Smooth muscle cell (in vitro differentiated cells): ENCODE measurements around the gene TCFL5. TPM values are rescaled to one million over a fixed set of nuclear protein-coding genes. Genes with fewer than 3 reads are reported as not detected.

ENCODE experiments used
- DNase-seq: peaks from one replicate; lab custom pipeline; 2025; ENCODE audit not compliant: unreplicated experiment; lab: John Stamatoyannopoulos, UW
- H2AFZ ChIP-seq: fragments of 200-600 bp; sonication (generic); 2 replicates; pipeline ENCODE4 v1.6.0; 2016; ENCODE audit warnings: antibody characterized with exemption, low read depth, mild to moderate bottlenecking
- H3F3A ChIP-seq: fragments of 200-600 bp; sonication (generic); 2 replicates; pipeline ENCODE4 v1.6.0; 2017; ENCODE audit warnings: antibody characterized with exemption, low read depth
- H3K27ac ChIP-seq: fragments of 200-600 bp; sonication (generic); 2 replicates; pipeline ENCODE4 v1.5.1; 2016; ENCODE audit warnings: low read depth, mild to moderate bottlenecking
- H3K27me3 ChIP-seq: fragments of 200-600 bp; sonication (generic); 2 replicates; pipeline ENCODE4 v1.6.1; 2016; ENCODE audit warnings: low read depth, mild to moderate bottlenecking
- H3K36me3 ChIP-seq: fragments of 200-600 bp; sonication (generic); 2 replicates; pipeline ENCODE4 v1.5.1; 2016; ENCODE audit warnings: low read depth
- H3K4me1 ChIP-seq: fragments of 200-600 bp; sonication (generic); 2 replicates; pipeline ENCODE4 v1.5.1; 2016; ENCODE audit warnings: low read depth
- H3K4me2 ChIP-seq: fragments of 200-600 bp; sonication (generic); 2 replicates; pipeline ENCODE4 v1.6.0; 2016; ENCODE audit warnings: mild to moderate bottlenecking
- H3K4me3 ChIP-seq: fragments of 200-600 bp; sonication (generic); 2 replicates; pipeline ENCODE4 v1.5.1; 2016; ENCODE audit warnings: mild to moderate bottlenecking
- H3K79me2 ChIP-seq: fragments of 200-600 bp; sonication (generic); 2 replicates; pipeline ENCODE4 v1.6.0; 2016; ENCODE audit warnings: low read depth, mild to moderate bottlenecking
- H3K9ac ChIP-seq: fragments of 200-600 bp; sonication (generic); 2 replicates; pipeline ENCODE4 v1.6.0; 2016; ENCODE audit warnings: low read depth
- H3K9me3 ChIP-seq: fragments of 200-600 bp; sonication (generic); replicated peaks from 2 replicates; pipeline ENCODE4 v1.5.1; 2016; ENCODE audit warnings: low read depth
- H4K20me1 ChIP-seq: fragments of 200-600 bp; sonication (generic); 2 replicates; pipeline ENCODE4 v1.6.0; 2016; ENCODE audit warnings: low read depth
- WGBS: methylation state at CpG from one replicate; pipeline ENCODE4 v1.1.7; 2016; ENCODE audit warnings: low lambda C conversion rate; 5-methylcytosine and 5-hydroxymethylcytosine counted together
- polyA plus RNA-seq: library from polyadenylated mRNA; unstranded; fragments of >200 nt; fragmentation: Nextera tagmentation; extraction: Ambion mirVana; gene quantifications from 2 replicates; pipeline ENCODE4 v1.2.1, GENCODE V29; 2016
- total RNA-seq: library from RNA; depleted of rRNA; stranded (reverse); fragments of >200 nt; gene quantifications from 2 replicates; pipeline ENCODE4 v1.2.3, GENCODE V29; 2014
- TF ChIP-seq, protein P1 (sequence below): fragments of 200-600 bp; sonication (generic); IDR thresholded peaks from 2 replicates; pipeline ENCODE4 v1.5.1; 2017; ENCODE audit warnings: borderline replicate concordance, mild to moderate bottlenecking, antibody characterized with exemption; ENCODE audit not compliant: insufficient read depth, poor library complexity, severe bottlenecking

Gene TCFL5
- total and polyA plus RNA-seq, 2 experiments from 2014 or later, result 9.5 to 12.5 TPM

DNA sequence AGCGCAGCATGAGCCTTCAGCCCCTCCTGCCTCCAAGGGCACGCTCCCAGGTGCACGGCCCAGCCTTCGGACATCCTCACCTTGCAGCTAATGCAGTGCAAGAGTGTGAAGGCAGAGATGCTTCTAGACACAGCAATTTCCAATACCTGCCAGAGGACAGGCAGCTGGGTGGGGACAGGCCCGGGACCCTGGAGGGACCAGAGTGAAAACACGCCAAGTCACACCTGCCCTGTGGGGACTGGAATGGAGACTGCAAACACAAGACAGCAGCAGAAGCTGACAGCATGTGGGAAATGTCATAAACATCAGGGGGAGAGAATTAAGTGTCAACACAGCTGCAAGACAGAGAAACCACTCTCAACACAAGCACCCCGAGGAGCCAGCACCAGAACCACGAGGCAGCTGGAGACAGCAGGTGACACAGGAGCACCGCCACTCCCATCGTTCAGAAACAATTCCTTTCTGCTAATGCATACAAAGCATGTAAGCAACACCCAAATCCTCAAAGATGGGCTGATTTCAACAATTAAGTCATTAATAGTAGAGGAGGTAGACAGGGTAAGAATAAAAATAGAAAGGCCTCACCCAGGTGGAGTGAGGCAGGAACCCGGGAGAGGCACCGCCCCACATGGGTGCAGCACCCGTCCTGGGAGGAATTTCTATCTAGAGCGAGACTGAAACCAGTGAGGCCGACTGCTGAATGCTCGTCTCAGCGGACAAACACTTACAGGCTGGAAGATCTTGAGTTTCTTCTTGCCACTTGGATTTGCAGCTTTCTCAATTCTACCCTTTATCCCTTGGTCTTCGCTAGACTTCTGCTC lies 47.6 kb upstream of the TCFL5 start:
- Histone ChIP-seq H4K20me1 (peaks cover 100% of the 10 kb centered on the region), H3K4me2 (no peak overlapping the region), H3K36me3 (peaks cover 25% of the 10 kb centered on the region), H3K79me2 (peaks cover 75% of the 10 kb centered on the region), H3K9ac (no peak overlapping the region), H3K9me3 (no peaks in the 10 kb centered on the region), H3K27me3 (no peaks in the 10 kb centered on the region), H3F3A (peaks cover 18% of the 10 kb centered on the region), H3K27ac (no peak overlapping the region), H2AFZ (no peak overlapping the region), H3K4me3 (no peak overlapping the region), H3K4me1 (peaks cover under 1% of the 10 kb centered on the region)
- 94% methylated on average over 18 of the region's 18 CpGs for WGBS
- TF ChIP-seq, protein P1, sequence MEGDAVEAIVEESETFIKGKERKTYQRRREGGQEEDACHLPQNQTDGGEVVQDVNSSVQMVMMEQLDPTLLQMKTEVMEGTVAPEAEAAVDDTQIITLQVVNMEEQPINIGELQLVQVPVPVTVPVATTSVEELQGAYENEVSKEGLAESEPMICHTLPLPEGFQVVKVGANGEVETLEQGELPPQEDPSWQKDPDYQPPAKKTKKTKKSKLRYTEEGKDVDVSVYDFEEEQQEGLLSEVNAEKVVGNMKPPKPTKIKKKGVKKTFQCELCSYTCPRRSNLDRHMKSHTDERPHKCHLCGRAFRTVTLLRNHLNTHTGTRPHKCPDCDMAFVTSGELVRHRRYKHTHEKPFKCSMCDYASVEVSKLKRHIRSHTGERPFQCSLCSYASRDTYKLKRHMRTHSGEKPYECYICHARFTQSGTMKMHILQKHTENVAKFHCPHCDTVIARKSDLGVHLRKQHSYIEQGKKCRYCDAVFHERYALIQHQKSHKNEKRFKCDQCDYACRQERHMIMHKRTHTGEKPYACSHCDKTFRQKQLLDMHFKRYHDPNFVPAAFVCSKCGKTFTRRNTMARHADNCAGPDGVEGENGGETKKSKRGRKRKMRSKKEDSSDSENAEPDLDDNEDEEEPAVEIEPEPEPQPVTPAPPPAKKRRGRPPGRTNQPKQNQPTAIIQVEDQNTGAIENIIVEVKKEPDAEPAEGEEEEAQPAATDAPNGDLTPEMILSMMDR, result no peak
- no peak for DNase-seq

DNA sequence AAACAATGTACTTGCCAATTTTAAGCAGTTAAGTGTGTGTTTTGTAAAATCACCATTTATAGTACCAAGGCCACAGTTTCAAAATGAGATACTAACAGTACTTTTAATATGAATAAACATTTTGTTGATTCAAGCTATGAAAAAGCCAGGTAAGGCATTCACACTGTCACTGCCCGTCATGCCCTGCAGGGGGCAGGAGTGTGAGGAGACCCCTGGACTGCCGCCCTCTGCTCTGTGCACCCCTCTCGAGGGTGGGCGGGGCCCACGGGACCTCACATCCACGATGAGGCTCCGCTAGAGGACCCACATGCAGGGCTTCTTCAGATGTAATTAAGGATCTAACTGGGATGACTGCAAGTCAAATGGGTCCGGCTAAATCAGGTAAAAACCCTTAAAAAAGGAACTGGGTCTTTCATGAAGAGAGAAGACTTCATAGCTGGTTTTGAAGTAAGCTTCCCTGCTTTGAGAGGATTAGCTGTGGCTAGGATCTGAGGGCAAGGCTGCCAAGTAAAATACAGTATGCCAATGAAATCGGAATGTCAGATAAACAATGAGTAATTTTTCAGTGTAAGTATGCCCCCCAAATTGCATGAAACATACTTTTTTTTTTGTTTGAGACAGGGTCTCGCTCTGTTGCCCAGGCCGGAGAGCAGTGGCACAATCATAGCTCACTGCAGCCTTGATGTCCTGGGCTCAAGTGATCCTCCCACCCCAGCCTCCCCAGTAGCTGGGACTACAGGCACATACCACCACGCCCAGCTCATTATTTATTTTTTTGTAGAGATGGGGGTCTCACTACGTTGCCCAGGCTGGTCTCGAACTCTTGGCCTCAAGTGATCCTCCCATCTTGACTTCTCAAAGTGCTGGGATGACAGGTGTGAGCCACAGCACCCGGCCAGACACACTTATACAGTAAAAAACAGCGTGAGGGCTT lies 46.0 kb upstream of the TCFL5 start:
- Histone ChIP-seq H3K4me1 (no peaks in the 10 kb centered on the region), H3K9me3 (no peaks in the 10 kb centered on the region), H3K27ac (no peak overlapping the region), H3K27me3 (no peaks in the 10 kb centered on the region), H3K4me2 (no peak overlapping the region), H3K9ac (no peak overlapping the region), H3K79me2 (peaks cover 59% of the 10 kb centered on the region), H4K20me1 (peaks cover 100% of the 10 kb centered on the region), H2AFZ (no peak overlapping the region), H3K36me3 (peaks cover 25% of the 10 kb centered on the region), H3K4me3 (no peak overlapping the region), H3F3A (peaks cover 27% of the 10 kb centered on the region)
- TF ChIP-seq, protein P1, result peak; percentile 52
- DNase-seq, result no peak
- 88% methylated on average over 16 of the region's 16 CpGs for WGBS

DNA sequence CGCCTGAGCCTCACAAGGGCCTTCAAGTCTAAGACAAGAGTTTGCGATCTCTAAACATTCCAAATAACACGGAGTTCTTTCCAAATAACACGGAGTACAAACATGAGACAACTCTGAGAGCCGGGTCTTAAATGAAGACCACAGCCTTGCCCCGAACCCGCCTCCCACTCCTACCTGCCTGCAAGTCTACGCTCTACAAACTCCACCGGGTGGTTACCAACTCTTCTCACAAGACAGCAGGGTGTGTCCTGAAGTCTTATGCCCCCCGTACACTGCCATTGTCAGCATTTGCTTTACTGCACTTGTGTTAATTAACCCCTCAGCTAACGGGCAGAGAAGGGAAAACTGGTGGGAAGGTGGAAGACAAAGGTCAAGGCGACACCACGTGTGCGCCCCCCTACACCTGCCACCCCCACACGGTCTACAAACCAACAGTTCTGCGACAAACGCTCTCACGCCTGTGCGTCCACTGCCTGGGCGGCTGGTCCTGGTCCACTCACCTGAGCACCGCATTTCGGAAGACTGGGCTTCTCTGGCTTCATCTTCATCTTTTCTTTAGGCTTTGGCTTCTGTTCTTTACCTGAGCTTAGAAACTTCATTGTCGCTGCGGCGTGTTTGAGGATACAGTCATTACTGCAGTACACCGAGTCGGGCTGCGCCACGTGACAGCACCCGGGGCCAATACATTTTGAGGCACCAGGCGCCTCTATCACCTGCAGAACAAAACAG lies 45.2 kb upstream of the TCFL5 start:
- no peak overlapping the region for H3K4me3 ChIP-seq
- H2AFZ ChIP-seq, result no peak overlapping the region
- H3K79me2 ChIP-seq, result peaks cover 51% of the 10 kb centered on the region
- TF ChIP-seq, protein P1, result no peak
- WGBS, result 94% methylated on average over 30 of the region's 31 CpGs
- H3K4me1 ChIP-seq, result no peaks in the 10 kb centered on the region
- H3K36me3 ChIP-seq, result peaks cover 25% of the 10 kb centered on the region
- DNase-seq, result no peak
- H3K4me2 ChIP-seq, result no peak overlapping the region
- peaks cover 94% of the 10 kb centered on the region for H4K20me1 ChIP-seq
- H3K27me3 ChIP-seq, result no peaks in the 10 kb centered on the region
- H3F3A ChIP-seq, result peaks cover 31% of the 10 kb centered on the region
- H3K27ac ChIP-seq, result no peak overlapping the region
- no peaks in the 10 kb centered on the region for H3K9me3 ChIP-seq
- H3K9ac ChIP-seq, result no peak overlapping the region
